ENCODE results near the gene PPP1CA.
"Not testable (repeated sequence)": the region's sequence is repeated elsewhere in the genome, so short reads cannot be mapped to it uniquely, and the experiment has no call there.

PPP1CA gene

DNA sequence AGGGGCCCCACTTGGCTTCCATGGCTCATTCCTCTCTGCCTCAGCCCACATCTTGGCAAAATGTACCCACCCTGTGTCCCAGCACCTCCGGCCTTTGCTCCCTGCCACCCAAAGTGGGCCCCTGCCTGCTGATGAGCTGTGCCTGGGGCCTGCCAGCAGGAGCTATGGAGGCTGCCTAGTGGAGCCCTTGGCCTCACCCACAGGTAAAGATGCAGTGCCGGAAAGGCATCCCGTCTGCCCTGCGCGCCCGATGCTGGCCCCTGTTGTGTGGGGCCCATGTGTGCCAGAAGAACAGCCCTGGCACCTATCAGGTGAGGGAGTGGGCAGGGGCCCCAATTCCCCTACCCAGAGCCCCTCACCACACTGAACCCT is 3.5 kb upstream of the PPP1CA start:
- in situ Hi-C loops (cut with MboI; ENCODE audit: low sequenced_read_pairs) = no loop called here

GRCh38 chr11:67404515-67405195 is 3.0 kb upstream of the PPP1CA start:
- in situ Hi-C loops (cut with MboI; ENCODE audit: low sequenced_read_pairs) = no loop called here

DNA sequence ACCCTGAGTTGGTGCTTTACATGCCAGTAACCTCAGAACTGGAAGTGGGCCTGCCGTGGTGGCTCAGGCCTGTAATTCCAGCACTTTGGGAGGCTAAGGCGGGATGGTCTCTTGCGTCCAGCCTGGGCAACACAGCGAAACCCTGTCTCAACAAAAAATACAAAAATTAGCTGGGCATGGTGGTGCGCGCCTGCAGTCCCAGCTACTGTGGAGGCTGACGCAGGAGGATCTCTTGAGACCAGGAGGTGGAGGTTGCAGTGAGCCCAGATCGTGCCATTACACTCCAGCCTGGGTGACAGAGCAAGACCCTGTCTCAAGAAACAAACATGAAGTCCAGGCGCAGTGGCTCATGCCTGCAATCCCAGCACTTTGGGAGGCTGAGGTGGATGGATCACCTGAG is 1.4 kb upstream of the PPP1CA start:
- in situ Hi-C loops (cut with MboI; ENCODE audit: low sequenced_read_pairs) = not testable (repeated sequence)

DNA sequence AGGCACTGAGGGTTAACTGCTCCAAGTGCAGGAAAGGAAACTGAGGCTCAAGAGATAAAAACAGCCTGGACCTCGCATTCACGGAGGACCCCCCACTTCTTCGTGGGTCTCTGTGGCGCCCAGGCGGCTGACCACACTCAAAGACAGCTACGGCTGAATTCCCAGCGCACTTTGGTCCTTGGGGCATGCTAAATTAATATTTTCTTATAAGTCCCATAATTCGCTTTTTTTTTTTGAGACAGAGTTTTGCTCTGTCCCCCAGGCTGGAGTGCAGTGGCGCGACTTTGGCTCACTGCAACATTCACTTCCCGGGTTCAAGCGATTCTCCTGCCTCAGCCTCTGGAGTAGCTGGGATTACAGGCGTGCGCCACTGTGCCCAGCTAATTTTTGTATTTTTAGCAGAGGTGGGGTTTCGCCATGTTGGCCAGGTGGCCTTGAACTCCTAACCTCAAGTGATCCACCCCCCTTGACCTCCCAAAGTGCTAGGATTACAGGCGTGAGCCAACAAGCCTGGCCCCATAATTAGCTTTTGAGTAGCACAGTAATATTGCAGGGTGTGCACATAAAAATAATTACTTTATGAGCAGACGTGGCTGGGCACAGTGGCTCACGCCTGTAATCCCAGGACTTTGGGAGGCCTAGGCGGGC is 658 bp upstream of the PPP1CA start:
- in situ Hi-C loops (cut with MboI; ENCODE audit: low sequenced_read_pairs) = not testable (repeated sequence)

GRCh38 chr11:67400942-67401494 is 640 bp downstream of the PPP1CA start:
- in situ Hi-C loops (cut with MboI; ENCODE audit: low sequenced_read_pairs) = no loop called here

DNA sequence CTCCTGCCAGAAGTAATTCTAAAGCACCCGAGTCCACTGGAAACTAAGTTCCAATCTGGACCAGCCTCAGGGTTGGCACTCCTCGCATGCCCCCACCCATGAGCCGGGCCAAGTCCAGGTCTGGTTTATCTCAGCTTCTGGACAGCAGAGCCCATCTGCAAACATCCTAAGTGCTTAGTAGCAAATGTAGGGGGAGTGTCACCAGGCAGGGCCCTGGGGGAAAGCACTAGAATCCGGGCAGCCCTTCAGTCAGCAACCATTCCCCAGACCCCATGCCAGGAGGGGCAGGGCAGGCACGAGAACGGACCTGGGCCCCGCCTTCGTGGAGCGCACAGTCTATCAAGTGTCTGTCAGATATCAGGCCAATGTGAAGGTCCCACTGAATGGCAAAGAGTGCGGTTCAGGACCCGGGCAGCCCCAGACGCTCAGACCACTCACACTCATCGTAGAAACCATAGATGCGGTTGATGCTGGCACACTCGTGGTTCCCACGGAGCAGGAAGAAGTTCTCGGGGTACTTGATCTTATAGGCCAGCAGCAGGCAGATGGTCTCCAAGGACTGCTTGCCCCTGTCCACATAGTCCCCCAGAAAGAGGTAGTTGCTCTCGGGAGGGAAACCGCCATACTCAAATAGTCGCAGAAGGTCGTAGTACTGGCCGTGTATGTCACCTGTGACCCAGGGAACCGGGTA is 1.3 kb downstream of the PPP1CA start:
- in situ Hi-C loops (cut with MboI; ENCODE audit: low sequenced_read_pairs) = no loop called here

- in situ Hi-C loops (cut with MboI; ENCODE audit: low sequenced_read_pairs) = no loop called here
Observed at GRCh38 chr11:67398661-67399563, 2.7 kb downstream of the PPP1CA start.

GRCh38 chr11:67397986-67398660 is 3.5 kb downstream of the PPP1CA start:
- in situ Hi-C loops (cut with MboI; ENCODE audit: low sequenced_read_pairs) = no loop called here

GRCh38 chr11:67397536-67397935 is 4.1 kb downstream of the PPP1CA start:
- in situ Hi-C loops (cut with MboI; ENCODE audit: low sequenced_read_pairs) = no loop called here

DNA sequence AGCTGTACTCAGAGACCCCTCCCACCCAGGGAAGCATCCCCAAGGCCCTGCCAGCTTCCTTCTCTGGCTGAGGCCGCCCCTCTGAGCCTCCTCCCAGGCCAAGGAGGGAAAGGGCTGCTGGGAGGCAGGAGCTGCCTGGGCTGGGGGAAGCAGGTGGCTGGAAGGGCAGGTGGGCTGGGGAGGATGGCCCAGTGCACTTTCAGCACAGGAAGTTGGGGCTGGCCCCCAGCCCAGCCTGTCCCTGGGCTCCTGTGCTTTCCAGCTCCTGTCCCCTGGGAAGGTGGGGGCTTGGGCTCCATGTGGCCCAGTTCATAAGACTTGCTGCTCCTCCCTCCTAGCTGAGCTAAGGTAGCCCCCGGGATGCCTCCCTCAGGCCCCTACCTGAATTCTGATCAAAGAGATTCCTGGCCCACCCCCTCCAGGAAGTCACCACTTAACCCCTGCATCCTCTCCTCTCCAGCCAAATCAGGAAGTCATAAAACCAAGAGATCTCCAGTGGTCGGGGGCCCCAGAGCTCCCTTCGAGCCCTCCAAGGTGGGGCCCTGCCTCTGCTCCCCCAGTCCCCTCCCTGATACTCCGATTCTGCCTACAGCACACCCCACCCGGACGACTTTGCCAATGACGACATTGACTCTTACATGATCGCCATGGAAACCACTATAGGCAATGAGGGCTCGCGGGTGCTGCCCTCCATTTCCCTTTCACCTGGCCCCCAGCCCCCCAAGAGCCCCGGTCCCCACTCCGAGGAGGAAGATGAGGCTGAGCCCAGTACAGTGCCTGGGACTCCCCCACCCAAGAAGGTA is 4.9 kb downstream of the PPP1CA start:
- in situ Hi-C loops (cut with MboI; ENCODE audit: low sequenced_read_pairs) = no loop called here

GRCh38 chr11:67396259-67396581 is 5.4 kb downstream of the PPP1CA start:
- in situ Hi-C loops (cut with MboI; ENCODE audit: low sequenced_read_pairs) = no loop called here

GRCh38 chr11:67395555-67396258 is 6.0 kb downstream of the PPP1CA start:
- in situ Hi-C loops (cut with MboI; ENCODE audit: low sequenced_read_pairs) = no loop called here

DNA sequence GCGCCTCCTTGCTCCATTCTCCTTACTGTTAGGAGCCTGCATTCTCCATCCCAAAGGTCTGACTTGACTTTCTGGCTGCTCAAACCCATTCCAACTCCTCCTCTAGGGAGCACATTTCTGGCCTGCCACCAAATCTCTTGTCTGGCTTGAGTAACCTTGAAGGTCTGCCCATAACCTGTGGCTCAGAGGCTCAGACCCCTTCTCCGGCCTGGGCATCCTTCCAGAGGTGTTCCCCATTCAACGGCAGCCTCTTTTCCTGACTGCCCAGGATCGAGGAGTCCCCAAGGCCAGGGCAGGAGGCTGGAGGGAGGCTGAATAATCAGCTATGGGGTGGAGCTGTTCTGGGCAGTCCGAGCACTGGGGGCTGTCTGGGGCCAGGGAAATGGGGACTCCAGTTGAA is 7.7 kb downstream of the PPP1CA start:
- in situ Hi-C loops (cut with MboI; ENCODE audit: low sequenced_read_pairs) = no loop called here

GRCh38 chr11:67393437-67393836 is 8.2 kb downstream of the PPP1CA start:
- in situ Hi-C loops (cut with MboI; ENCODE audit: low sequenced_read_pairs) = no loop called here

GRCh38 chr11:67392183-67392715 is 9.4 kb downstream of the PPP1CA start:
- in situ Hi-C loops (cut with MboI; ENCODE audit: low sequenced_read_pairs) = no loop called here

DNA sequence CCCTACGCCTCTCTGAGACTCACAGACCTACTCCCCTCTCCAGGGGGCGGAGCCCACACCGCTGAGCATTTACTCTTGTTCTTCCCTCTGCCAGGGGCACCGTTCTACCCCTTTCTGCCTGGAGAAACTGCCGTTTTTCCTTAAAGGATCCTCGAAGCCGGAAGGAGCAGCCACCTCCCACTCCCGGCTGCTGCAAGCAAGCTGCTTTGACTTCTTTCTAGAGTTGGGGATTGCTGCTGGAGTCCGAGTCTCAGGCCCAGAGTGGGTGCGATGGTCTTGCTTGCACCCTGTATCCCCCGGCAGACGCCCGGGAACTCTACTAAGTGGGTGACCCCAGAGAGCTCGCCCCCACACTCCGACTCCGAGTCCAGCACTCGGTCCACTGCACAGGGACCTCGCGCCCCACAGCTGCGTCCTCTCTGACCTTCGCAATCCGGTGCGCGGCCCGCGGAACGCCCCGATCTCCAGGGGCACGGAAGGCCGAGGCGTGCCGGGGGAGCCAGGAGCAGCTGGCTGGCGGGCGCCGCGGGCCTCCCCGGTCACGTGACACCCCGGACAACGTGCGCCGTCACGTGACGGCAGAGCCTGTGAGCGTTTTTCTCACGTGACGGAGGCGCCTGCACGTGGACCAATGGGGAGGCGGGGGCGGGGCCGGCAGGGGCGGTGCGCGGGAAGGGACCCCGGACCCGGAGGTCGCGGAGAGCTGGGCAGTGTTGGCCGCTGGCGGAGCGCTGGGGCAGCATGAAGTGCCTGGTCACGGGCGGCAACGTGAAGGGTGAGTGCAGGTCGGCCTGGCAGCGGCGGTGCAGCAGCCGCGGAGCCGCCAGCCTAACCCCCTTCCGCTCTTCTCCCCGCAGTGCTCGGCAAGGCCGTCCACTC is 10.1 kb downstream of the PPP1CA start, which contains the start of gene RAD9A:
RAD9A (plus strand) TSS at position 683 of the 879 bp plus-strand sequence; CDS start at position 742, 59 bp downstream.
- in situ Hi-C loops (cut with MboI; ENCODE audit: low sequenced_read_pairs) = no loop called here

DNA sequence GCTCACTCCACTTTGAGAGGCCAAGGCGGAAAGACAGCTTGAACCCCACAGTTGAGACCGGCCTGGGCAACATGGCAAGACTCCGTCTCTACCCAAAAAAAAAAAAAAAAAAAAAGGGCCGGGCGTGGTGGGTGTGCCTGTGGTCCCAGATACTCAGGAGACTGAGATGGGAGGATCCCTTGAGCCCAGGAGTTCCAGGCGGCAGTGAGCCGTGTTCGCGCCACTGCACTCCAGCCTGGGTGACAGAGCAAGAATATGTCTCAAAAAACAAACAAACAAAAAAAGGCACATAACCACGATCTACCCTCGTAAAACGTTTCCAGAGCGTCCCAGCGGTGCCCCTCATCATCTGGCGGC is 10.7 kb downstream of the PPP1CA start:
- in situ Hi-C loops (cut with MboI; ENCODE audit: low sequenced_read_pairs) = no loop called here

- in situ Hi-C loops (cut with MboI; ENCODE audit: low sequenced_read_pairs) = no loop called here
Observed at GRCh38 chr11:67389477-67389876, 12.2 kb downstream of the PPP1CA start.

Data from HL-60/S4 (cell line).